Measurements from ENCODE around the gene ZNRF3.
"Not testable (repeated sequence)": the region's sequence is repeated elsewhere in the genome, so short reads cannot be mapped to it uniquely, and the experiment has no call there.

The ZNRF3 gene

DNA sequence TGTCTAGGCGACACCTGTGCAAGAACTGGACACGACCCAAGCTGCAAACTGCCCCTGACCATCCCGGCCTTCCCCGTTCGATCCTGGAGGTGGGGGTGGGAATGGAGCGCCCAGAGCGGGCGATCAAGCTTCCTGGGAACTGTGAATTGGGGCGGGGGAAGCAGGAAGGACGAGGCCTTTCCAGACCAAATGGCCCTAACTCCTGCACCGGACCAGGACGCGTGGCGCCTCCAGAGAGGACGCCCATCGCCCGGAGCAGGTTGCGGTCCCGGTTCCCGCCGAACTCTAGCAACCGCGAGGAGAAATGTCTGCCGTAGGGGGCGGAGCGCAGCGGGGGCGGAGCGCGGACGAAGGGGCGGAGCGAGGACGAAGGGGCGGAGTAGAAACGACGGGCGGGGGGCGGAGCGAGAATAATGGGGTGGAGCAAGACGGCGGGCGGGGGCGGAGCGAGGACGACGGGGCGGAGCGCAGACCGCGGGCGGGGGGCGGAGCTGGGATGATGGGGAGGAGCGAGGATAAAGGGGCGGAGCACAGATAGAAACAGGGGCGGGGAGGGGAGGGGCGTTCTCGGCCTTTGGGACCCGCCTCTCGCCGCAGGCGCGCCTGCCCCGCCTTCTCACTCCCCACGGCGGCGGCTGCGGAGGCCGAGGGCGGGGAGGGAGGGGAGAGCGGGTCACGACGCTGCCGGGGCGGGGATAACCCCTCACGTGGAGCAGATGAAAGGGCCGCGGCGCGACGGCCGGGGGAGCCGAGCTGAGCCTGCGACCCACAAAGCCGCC, at the start of gene ZNRF3:
TSS of gene ZNRF3 (plus strand) at position 695 of the 779 bp plus-strand sequence. CDS start 195 bp downstream, outside the sequence.
- peak; percentile 60 for DNase-seq

DNA sequence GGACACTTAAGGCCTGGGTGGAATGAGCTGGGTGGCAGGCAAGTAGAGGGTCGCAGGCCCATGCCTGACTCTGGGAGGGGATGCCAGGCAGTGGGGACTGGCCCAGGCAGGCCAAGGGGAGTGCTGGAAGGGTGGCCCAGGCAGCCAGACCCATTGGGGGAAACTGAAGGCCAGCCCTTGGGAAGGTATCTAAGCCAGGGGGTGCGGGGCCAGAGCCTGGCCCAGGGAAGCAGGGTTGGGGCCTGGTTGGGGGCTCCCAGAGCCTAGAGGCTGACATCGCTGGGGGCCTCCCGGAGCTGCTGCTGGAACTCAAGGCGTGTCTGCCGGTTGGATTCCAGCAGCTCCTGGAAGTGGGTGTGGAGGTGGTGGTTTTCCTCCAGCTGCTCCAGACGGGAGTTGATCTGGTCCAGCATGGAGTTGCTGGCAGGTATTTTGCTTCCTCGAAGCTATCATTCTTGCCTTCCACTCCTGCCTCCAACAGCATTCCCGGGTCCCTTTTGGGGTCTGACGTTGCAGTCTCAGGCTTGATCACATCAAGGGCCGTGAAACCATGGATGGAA, 47.7 kb upstream of the ZNRF3 start:
- no peak for DNase-seq

DNA sequence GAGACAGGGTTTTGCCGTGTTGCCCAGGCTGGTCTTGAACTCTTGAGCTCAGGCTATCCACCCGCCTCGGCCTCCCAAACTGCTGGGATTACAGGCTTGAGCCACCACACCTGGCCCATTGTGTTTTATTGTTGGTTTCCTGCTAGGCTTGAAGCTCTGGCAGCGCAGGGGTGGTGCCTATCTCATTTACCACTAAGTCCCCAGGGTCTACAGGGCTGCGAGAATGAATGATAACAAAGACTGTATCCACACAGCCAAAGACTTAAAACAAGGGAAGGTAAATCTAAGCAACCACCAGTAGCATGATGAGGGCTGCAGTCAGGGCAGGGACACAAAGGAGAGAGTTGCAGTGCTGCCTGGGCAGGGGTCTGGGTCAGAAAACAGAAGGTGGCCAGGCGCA, 45.7 kb upstream of the ZNRF3 start:
- no peak for DNase-seq

DNA sequence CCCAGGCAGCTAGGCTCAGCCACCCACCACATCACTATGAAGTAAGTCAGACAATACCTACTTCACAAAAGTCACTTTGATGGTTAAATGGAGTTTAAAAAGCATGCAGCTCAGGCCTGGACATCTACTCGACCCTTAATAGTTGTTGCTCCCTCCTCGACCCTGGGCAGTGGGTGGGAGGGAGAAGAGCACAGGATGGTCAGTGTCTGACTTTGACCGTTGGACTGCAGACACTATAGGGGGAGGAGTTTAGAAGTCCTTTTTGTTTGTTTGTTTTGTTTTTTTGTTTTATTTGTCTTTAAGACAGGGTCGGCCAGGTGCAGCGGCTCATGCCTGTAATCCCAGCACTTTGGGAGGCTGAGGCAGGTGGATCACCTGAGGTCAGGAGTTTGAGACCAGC, 44.4 kb upstream of the ZNRF3 start:
- no peak for DNase-seq

DNA sequence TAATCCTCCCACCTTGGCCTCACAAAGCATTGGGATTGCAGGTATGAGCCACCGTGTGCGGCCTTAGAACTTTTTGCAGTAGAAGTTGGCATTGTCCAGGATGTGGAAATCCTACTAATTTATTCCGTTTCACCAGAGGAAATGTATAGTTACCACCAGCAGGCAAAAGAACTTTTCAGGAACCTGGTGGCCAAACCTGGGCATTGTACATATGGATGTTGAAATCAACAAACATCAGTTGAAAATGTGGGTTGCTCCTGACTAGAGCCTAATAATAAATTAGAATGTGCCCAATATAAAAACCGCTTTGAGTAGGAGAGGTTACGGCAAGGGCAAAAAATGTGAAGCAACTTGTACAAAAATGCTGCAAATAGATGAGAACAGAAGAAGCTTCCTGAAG, 42.3 kb upstream of the ZNRF3 start:
- DNase-seq, result no peak

DNA sequence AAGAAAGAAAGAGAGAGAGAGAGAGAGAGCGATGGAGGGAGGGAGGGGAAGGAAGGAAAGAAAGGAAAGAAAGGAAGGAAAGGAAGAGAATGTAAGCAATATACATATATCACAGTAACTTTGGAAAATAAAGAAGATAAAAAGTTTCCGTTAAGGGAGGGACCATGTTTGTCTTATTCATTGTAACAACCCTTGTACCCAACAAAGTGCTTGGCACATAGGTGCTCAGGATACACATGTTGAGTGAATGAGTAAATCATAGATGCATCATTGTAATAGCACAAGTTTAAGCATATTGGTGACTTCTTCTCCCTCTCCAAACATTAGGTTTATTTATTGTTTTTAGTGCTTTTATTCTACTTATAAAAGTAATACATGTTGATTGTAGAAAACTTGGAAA, 39.7 kb upstream of the ZNRF3 start:
- no peak for DNase-seq

DNA sequence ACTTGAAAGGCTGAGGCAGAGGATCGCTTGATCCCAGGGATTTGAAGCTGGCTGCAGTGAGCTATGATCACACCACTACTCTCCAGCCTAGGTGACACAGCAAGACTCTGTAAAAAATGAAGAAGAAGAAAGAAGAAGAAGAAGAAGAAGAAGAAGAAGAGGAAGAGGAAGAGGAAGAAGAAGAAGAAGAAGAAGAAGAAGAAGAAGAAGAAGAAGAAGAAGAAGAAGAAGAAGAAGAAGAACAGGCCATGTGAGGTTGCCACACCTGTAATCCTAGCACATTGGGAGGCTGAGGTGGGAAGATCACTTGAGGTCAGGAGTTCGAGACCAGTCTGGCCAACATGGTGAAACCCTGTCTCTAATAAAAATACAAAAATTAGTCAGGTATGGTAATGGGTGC, 39.1 kb upstream of the ZNRF3 start:
- DNase-seq, result not testable (repeated sequence)

DNA sequence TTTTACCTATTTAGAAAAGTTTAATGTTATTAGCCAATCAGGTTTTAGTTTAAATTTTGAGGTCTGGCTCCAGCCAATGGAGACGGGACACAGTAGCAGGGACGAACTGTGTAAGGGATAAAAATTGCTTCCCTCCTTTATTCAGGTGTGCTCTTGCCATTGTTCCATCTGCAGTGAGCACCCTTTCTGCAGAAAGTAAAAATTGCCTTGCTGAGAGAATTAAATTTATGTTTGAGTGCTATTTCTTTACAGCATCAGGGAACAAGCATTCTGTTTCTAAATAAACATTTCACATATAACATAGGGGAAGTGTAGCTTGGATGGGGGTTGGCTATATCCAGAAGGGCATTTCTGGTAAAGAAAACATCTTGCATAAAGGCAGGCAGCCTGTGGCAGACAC, 36.4 kb upstream of the ZNRF3 start:
- DNase-seq, result no peak

DNA sequence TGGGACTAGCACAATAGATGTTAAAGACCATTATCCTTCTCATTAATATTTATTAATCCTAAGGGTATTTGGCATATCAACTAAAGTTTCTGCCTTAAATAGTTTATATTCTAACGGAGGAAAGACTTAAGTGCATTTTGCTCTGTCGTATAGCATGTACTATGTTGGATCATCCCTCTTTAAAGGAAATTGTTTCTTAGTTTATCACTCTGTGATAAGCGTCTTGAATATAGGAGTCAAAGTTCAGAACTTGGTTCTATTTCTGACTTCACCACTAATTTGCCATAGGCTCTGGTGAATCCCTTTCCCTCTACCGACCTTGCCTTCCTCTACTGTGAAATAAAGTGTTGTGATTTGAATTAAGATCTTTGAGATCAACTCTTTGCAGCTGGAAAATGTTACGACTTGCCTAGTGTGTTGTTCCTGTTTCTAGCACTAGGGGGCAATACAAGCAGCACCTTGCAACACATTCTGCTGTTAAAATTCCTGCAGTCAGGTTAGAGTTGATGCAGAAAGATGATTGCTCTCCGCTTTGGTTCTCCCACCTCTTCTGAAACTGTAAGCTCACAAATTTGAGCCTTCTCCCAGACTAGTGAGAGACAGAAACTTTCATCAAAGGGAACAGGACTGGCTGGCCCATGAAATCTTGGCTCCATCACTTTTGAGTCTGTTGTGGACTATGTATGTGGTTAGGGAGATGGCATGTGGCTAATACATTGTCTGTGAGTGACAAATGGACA, 27.8 kb upstream of the ZNRF3 start:
- peak; percentile 2 for DNase-seq

DNA sequence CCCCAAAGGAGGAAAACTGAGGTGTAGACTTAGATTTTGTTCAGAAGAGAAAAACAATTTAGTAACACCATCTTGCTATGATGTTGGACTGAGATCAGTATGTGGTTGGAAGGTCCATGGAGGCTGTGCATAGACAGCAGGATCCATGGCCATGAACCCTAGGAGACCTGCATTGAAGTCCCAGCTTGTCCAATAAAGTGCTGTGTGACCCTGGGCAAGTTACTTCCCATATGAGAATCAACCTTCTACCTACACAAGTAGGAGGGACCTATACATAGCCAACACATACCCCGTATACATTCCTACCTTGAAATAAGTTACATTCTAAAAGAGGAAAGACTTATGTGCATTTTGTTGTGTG, 27.3 kb upstream of the ZNRF3 start:
- no peak for DNase-seq

DNA sequence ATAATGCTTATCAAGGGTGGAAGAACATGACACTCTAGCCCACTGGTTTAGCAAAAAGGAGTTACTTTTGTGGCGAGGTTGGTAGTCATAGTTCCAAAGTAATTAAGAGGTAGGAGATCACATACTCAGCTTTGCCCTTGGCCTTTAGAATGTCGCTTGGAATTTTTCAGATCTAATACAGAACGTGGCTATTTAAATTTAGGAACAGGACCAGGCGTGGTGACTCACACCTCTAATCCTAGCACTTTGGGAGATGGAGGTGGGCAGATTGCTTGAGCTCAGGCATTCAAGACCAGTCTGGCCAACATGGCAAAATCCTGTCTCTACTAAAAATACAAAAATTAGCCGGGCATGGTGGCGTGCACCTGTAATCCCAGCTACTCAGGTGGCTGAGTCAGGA, 26.1 kb upstream of the ZNRF3 start:
- DNase-seq, result no peak

DNA sequence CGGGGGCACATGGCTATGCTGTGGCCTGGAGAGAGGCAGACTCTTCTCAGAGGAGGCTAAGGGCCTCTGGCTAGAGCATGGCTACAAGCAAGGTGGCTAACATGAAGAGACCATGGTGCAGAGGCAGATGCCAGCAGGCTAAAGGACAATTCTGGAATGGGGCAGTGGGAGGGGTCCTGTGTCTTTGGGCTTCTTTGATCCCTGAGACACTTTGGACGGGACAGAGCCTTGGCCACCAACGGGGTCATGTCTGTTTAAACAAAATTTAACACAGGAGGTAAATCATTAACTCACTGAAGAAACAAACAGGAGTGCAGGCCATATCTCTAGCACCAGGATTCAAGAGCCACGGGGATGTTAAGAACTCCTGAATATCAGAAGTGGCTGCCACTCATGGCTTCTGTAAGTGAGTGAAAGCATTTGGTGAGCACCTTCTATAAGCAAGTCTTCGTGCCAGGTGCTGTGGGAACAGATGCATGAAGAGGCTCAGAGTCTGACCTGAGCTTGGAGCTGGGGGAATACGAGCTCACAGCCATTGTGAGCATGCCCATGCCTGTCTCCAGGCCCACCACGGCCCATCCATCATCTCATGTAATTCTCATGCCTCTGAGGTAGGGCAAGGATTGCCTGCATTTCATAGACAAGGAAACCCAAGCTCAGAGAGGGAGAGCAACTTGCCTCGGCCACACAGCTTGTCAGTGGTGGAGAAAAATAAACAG, 18.3 kb upstream of the ZNRF3 start:
- no peak for DNase-seq

DNA sequence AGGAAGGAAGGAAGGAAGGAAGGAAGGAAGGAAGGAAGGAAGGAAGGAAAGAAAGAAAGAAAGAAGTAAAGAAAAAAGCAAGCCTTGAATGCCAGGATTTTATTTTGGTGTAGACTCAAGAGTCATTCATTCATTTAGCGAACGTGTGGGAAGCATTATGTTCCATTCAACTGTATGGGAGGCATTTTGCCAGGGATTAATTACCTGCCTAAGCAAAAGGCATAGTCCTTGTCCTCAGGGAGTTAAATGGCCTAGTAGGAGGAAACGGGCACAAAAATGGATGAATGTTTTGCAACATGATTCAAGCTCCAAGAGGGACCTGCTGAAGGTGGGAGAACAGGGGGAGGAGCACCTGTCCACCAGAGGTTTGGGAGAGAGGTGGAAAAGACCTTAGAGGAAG, 16.2 kb upstream of the ZNRF3 start:
- DNase-seq, result no peak

DNA sequence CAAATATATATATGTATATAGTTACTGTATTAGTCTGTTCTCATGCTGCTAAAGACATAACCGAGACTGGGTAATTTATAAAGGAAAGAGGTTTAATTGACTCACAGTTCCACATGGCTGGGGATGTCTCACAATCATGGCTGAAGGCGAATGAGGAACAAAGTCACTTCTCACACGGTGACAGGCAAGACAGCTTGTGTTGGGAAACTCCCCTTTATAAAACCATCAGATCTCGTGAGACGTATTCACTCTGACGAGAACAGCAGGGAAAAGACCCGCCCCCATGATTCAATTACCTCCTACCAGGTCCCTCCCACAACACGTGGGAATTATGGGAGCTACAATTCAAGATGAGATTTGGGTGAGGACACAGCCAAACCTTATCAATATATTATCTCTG, 15.0 kb upstream of the ZNRF3 start:
- not testable (repeated sequence) for DNase-seq

DNA sequence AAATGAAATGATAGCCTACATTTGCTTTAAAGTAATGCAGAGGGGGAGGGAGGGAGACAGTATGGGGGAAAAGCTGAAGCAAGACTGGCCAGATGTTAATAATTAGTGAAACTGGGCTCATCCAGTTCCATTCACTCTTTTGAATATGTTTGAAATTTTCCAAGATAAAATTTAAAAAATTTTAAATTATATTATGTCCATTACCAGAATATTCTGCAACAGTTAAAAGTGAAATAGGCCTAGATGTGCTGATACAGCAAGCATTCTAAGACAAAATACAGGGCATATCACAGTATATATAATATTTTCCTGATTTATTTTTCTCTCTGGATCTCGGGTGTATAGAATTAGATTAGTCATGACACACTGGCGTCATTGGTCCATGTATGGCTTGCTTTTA, 13.6 kb upstream of the ZNRF3 start:
- no peak for DNase-seq

DNA sequence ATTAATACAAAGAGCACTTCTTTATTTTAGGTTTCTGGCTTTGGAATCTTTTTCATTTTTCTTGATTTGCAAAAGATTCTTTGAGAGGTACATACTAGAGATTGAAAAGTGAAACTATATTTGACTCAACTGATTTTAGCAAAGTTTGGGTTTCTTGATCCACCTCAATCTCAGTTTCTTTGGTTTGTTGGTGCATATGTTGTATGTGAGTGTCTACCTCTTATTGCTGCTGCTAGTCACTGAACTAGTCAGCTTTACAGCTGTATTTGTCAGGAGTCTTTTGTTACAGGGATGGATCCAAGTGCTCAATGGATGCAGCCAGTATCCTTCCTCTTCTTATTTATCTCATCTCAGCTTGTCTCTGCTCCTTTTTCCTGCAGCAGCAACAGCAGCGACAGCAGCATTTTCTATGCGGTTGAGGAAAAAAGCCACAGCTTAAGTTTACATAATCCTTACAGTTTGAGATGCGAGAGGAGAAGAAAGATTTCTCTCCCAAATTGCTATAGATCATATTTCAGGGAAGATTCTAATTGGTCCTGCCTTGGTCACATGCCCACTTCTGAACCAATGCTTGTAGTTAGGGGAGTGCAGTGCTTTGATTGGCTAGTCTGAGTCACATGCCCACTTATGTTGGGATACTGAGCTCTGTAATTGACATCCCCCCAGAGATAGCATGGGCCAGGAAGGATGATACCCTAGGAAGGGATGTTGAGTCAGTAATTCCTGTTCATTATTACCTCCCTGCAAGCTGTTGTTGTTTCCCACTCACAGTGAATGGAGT, 10.0 kb upstream of the ZNRF3 start:
- DNase-seq, result no peak

DNA sequence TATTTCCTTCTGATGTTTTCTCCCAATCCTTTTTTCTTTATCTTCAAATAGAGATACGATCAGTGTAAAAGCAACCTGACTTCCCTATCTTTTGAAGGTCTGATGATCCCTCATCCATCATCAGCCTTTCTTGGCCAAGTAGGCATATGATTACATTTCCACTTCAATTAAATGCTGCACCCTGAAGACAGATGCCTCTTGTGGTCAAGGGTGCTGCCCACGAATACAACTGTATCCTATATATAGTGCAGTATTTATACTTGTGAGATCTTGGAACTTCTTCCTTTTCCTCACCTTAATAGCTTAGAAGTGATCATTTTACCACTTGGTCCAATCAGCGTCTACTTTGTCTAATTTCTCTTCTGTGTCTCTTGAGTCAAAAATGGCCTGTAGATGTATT, 9.3 kb upstream of the ZNRF3 start:
- no peak for DNase-seq

DNA sequence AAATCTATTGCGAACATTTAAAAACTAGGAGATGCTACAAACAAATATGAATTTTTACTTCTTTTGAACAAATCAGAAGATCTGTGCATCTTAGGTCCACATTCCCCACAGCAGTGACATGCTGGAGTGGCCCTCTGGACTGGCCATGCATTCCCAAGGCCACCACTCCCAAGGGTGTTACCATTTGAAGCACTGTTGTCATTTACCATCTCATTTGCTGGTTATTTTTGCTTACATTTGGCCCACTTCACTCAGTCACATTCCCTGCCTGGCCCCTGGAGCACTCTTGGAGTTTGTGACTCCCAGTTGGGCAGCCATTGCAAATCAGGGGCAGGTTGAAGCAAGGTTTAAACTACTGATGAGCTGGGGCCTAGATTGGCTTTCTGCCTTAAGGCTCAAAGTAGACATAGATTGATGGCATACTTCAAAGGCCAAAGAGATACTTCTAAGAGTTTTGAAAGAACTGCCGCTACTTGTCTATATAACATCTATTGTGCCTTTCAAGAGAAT, 8.5 kb upstream of the ZNRF3 start:
- DNase-seq, result no peak

DNA sequence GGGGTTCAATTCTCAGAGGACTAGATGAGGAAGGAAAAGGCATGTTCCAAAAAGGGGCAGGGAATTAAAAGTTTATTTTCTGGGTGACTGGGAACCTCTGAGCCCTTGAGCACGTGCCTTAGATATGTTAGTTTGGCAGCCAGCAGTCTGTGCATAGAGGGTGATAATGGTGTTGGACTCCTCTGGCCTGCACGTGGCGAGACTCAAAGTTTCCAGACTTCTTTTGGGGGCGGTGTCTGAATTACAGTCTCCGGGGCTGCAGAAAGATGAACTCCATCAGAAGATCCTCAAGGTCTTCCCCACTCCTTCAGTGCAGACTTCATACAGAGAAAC, 861 bp upstream of the ZNRF3 start:
- no peak for DNase-seq

DNA sequence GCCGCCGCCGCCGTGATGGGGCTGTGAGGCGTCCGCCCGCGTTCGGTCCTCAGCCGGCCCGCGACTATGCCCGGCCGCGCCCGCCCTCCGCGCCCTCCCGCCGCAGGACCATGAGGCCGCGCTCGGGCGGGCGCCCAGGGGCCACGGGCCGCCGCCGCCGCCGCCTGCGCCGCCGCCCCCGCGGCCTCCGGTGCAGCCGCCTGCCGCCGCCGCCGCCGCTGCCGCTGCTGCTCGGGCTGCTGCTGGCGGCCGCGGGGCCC, 215 bp downstream of the ZNRF3 start:
- DNase-seq, result no peak

DNA sequence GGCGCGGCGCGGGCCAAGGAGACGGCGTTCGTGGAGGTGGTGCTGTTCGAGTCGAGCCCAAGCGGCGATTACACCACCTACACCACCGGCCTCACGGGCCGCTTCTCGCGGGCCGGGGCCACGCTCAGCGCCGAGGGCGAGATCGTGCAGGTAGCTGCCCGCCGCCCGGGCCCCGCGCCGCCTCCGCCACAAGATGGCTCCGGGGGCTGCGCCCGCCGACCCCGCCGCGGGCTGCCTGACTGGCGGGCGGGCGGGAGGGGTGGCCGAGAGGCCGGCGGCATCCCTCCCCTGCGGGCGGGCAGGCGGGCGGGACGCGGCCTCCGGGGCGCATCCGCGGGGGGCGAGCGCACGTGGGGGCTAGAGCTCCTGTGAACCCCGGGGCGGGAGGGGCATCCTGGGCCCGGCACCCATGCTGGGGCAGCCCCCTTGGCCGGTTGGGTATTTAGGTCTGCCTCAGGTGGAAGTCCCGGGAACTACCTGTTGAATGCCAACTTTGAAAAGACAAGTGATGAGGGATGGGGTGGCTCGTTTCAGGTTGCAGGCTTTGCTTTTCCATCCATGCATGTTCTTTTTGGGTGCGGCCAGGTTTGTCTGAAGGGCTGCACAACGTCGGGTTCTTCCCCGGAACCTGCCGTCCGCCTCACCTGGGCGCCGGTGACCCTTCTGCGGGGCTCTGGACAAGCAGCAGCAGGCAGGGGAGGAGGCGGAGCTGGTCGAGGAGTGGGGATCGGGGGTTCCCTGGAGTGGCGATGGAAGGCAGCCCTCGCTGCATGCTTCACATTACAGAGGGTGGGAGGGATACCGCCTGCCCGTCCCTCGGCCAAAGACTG, 760 bp downstream of the ZNRF3 start:
- peak; percentile 16 for DNase-seq

DNA sequence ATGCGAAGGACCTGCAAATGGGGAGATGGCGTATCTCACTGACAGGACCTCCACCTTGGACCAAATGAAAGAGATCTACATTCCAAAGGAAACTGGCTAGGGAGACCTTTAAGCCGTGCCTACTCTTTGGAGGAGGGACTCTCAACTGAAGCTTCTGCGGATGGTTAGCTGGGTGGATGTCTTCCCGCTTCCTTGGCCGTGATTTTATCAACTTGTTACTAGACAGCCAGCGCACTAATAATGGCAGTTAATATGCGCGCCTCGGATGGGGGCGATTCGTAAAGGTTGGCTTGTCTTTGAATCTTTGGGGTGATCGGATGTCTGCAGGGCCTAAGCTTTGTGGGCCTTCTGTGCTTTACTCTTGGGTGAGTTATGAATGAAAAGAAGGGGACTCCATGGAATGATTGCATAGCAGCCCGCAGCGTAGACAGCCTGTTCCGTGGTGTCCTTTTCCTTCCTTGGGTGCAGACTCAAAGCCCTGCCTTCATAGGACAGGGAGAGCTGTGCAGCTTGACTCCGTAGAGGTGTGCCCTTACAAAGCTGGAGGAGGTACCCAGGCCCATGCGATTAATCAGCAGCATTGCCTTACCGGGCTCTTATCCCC, 1.5 kb downstream of the ZNRF3 start:
- no peak for DNase-seq

Measured in NCI-H226 (cell line).